Measurements from ENCODE around the gene ATP8B4. TPM values are rescaled to one million over a fixed set of nuclear protein-coding genes. Genes with fewer than 3 reads are reported as not detected.

ATP8B4 gene
- polyA plus RNA-seq, 1 of the 3 experiments (the other 2 are of a cell fraction) = 0.03 TPM

DNA sequence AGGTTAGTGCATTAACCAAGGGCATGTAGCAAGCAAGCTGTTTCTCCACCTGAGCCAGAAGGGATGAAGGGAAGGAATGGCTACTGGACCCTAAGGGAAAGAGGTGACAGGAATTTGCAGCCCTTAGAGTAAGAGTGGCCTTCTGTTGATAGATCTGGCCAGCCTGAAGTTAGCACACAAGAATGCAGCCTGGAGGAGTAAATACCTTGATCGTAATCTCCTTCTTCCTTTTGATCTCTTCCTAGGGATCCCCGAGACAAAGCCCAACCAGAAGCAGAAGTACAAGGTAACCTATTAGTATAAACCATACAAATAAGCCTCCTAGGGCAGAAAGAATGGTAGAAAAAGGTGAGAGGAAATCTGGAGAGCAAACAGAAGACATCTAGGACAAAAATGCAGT is 134.6 kb downstream of the ATP8B4 start (continued):
- no peak for TF ChIP-seq RFX5 (IDR thresholded peaks at IDR 0.05; ENCODE audit: low read length)
- no peak for TF ChIP-seq ELF1 (IDR thresholded peaks at IDR 0.05)
- TF ChIP-seq FOXJ3 (CRISPR knock-in tag; IDR thresholded peaks at IDR 0.05) = no peak
- no peak for TF ChIP-seq EZH2phosphoT487 (IDR thresholded peaks at IDR 0.05; ENCODE audit: borderline replicate concordance, low read depth)

DNA sequence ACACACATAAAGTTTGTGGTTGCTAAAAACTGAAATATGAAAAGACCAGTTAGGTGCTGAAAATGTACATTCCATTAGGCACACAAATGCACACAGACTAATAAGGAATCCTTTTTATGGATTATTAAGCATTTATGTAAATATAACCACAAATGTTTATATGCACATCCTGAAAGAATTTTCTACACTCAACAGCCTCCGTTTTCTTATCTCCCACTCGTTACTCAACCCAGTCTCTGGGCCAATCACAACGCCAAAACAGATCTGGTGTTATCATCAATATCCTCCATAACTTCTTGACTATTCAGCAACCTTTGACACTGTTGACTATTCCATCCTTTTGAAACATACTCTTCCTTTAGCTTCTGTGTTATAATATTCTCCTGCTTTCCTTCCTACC is 136.4 kb downstream of the ATP8B4 start:
- H3K27me3 ChIP-seq (ENCODE audit: insufficient read depth) = no peaks in the 10 kb centered on the region
- no peaks in the 10 kb centered on the region for H3K4me1 ChIP-seq (ENCODE audit: control insufficient read depth in 1 of 2, insufficient read depth in 2 of 2, low read depth in 1 of 2, low read length in 1 of 2)
- no peak overlapping the region for H3K4me3 ChIP-seq (ENCODE audit: low read depth in 2 of 2, low read length in 1 of 2)
- TF ChIP-seq RAD21 (IDR thresholded peaks at IDR 0.05; ENCODE audit: low read length) = no peak
- no peak overlapping the region for H3K4me2 ChIP-seq
- H2AFZ ChIP-seq (ENCODE audit: low read depth) = no peak overlapping the region
- no peak overlapping the region for H3K27ac ChIP-seq (ENCODE audit: low read depth in 2 of 2, low read length in 1 of 2)
- no peaks in the 10 kb centered on the region for H3K9me3 ChIP-seq
- WGBS (ENCODE audit: low lambda C conversion rate) = 55% methylated on average over 3 of the region's 3 CpGs
- no peaks in the 10 kb centered on the region for H3K36me3 ChIP-seq (replicated peaks in 1 of 2; ENCODE audit: control insufficient read depth in 1 of 2, insufficient read depth in 2 of 2, low read length in 1 of 2)
- DNase-seq = no peak
- no peaks in the 10 kb centered on the region for H3F3A ChIP-seq (replicated peaks; ENCODE audit: insufficient read depth)
- no peaks in the 10 kb centered on the region for H4K20me1 ChIP-seq (ENCODE audit: insufficient read depth)
- H3K79me2 ChIP-seq (ENCODE audit: insufficient read depth) = no peaks in the 10 kb centered on the region
- POLR2A ChIA-PET = no interaction called here
- no peaks in the 10 kb centered on the region for H3K9me2 ChIP-seq
- no peak overlapping the region for H3K9ac ChIP-seq
- CTCF ChIA-PET = no interaction called here

DNA sequence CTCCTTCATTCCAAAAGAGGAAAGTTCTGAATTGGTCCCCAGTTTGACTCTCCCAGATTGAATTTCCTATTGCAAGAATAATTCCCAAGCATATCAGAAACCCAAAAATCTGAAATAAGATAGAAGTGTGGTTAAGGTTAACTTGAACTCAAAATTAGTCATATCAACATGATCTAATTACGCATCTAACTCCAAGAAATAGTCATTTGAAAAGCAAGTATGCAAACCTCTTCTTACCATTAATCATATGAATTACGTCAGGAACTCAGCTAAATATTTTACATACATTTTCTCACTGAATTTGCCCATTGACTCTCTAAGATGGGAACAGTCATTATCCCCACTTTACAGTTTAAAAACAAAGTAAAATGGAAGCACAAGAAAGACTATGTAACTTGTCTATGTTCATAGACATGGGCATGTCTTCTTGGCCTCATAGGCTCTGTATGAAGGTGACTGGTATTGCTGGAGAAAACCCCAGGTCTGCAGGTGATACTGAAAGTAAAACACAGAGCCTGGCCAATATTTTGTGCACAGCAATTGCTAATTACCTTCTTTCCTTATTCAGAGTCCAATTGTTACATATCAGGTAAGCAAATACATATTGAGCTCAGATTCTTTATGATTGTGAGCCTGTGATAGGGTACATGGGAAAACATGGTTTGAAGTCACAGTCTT is 139.2 kb downstream of the ATP8B4 start:
- no peaks in the 10 kb centered on the region for H3F3A ChIP-seq (replicated peaks; ENCODE audit: insufficient read depth)
- no peak overlapping the region for H3K27ac ChIP-seq (ENCODE audit: low read depth in 2 of 2, low read length in 1 of 2)
- H3K27me3 ChIP-seq (ENCODE audit: insufficient read depth) = no peaks in the 10 kb centered on the region
- ChIA-PET CTCF (no interaction called here), POLR2A (no interaction called here)
- H3K9me3 ChIP-seq = no peaks in the 10 kb centered on the region
- no peak overlapping the region for H3K4me2 ChIP-seq
- no peaks in the 10 kb centered on the region for H3K9me2 ChIP-seq
- no peaks in the 10 kb centered on the region for H3K79me2 ChIP-seq (ENCODE audit: insufficient read depth)
- no peak overlapping the region for H3K9ac ChIP-seq
- TF ChIP-seq SMC3 (IDR thresholded peaks at IDR 0.05; ENCODE audit: low read depth, low read length) (no peak), ELF1 (IDR thresholded peaks at IDR 0.05) (no peak), FOXM1 (IDR thresholded peaks at IDR 0.05; ENCODE audit: low read depth) (no peak)
- TF ChIP-seq, protein P1, sequence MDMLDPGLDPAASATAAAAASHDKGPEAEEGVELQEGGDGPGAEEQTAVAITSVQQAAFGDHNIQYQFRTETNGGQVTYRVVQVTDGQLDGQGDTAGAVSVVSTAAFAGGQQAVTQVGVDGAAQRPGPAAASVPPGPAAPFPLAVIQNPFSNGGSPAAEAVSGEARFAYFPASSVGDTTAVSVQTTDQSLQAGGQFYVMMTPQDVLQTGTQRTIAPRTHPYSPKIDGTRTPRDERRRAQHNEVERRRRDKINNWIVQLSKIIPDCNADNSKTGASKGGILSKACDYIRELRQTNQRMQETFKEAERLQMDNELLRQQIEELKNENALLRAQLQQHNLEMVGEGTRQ (IDR thresholded peaks at IDR 0.05; ENCODE audit: borderline replicate concordance, low read depth, low read length) = no peak
- TF ChIP-seq, protein P2, sequence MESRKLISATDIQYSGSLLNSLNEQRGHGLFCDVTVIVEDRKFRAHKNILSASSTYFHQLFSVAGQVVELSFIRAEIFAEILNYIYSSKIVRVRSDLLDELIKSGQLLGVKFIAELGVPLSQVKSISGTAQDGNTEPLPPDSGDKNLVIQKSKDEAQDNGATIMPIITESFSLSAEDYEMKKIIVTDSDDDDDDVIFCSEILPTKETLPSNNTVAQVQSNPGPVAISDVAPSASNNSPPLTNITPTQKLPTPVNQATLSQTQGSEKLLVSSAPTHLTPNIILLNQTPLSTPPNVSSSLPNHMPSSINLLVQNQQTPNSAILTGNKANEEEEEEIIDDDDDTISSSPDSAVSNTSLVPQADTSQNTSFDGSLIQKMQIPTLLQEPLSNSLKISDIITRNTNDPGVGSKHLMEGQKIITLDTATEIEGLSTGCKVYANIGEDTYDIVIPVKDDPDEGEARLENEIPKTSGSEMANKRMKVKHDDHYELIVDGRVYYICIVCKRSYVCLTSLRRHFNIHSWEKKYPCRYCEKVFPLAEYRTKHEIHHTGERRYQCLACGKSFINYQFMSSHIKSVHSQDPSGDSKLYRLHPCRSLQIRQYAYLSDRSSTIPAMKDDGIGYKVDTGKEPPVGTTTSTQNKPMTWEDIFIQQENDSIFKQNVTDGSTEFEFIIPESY (IDR thresholded peaks at IDR 0.05; ENCODE audit: borderline replicate concordance, low read depth) = no peak
- TF ChIP-seq, protein P3, sequence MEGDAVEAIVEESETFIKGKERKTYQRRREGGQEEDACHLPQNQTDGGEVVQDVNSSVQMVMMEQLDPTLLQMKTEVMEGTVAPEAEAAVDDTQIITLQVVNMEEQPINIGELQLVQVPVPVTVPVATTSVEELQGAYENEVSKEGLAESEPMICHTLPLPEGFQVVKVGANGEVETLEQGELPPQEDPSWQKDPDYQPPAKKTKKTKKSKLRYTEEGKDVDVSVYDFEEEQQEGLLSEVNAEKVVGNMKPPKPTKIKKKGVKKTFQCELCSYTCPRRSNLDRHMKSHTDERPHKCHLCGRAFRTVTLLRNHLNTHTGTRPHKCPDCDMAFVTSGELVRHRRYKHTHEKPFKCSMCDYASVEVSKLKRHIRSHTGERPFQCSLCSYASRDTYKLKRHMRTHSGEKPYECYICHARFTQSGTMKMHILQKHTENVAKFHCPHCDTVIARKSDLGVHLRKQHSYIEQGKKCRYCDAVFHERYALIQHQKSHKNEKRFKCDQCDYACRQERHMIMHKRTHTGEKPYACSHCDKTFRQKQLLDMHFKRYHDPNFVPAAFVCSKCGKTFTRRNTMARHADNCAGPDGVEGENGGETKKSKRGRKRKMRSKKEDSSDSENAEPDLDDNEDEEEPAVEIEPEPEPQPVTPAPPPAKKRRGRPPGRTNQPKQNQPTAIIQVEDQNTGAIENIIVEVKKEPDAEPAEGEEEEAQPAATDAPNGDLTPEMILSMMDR (IDR thresholded peaks at IDR 0.05) = no peak
- H3K36me3 ChIP-seq (replicated peaks in 1 of 2; ENCODE audit: control insufficient read depth in 1 of 2, insufficient read depth in 2 of 2, low read length in 1 of 2) = no peaks in the 10 kb centered on the region
- no peak overlapping the region for H2AFZ ChIP-seq (ENCODE audit: low read depth)
- no peak for DNase-seq
- H3K4me3 ChIP-seq (ENCODE audit: low read depth in 2 of 2, low read length in 1 of 2) = no peak overlapping the region
- no peaks in the 10 kb centered on the region for H3K4me1 ChIP-seq (ENCODE audit: control insufficient read depth in 1 of 2, insufficient read depth in 2 of 2, low read depth in 1 of 2, low read length in 1 of 2)
- whole genome bisulfite sequencing (ENCODE audit: low lambda C conversion rate) = 52% methylated on average over 2 of the region's 2 CpGs
- no peaks in the 10 kb centered on the region for H4K20me1 ChIP-seq (ENCODE audit: insufficient read depth)

Data from SK-N-SH (cell line).